Psoas muscle (tissue), 8 donors: ENCODE results near the gene DDX5. TPM values are rescaled to one million over a fixed set of nuclear protein-coding genes. Genes with fewer than 3 reads are reported as not detected.

Experiments
- ATAC-seq, 4 donors: fragments of 200-7000 bp; cut with Tn5 transposase; one replicate each; pipeline ENCODE4 v1.9.1; 2020; ENCODE audit warnings: moderate library complexity in 3 of 4, mild to moderate bottlenecking in 2 of 4
- DNase-seq, 2 donors: peaks; one replicate each; pipeline ENCODE4 v3.0.0-alpha.2; 2020
- H3K27ac ChIP-seq: fragments of 200-600 bp; one replicate; pipeline ENCODE4 v1.8.0; 2022
- H3K27me3 ChIP-seq, 3 donors: fragments of 200-600 bp in 1 of 3; one replicate each; pipeline versions ENCODE4 v1.6.1 to v1.8.0; 2013 to 2022; ENCODE audit warnings: low read length in 2 of 3, mild to moderate bottlenecking in 2 of 3, moderate library complexity in 1 of 3; ENCODE audit not compliant: insufficient read depth in 3 of 3
- H3K36me3 ChIP-seq, 2 donors: fragments of 200-600 bp in 1 of 2; one replicate each; pipeline versions ENCODE4 v1.6.1 to v1.8.0; 2013 to 2022; ENCODE audit warnings: low read depth in 1 of 2, mild to moderate bottlenecking in 1 of 2, moderate library complexity in 1 of 2; ENCODE audit not compliant: insufficient read depth in 1 of 2
- H3K4me1 ChIP-seq: fragments of 200-600 bp; one replicate; pipeline ENCODE4 v1.8.0; 2022
- H3K4me3 ChIP-seq: fragments of 200-600 bp; one replicate; pipeline ENCODE4 v1.8.0; 2022; ENCODE audit warnings: mild to moderate bottlenecking
- H3K9me3 ChIP-seq: fragments of 200-600 bp; one replicate; pipeline ENCODE4 v1.8.0; 2022
- CTCF ChIP-seq: fragments of 200-600 bp; IDR thresholded peaks from one replicate; pipeline ENCODE4 v1.8.0; 2022; ENCODE audit warnings: antibody characterized with exemption
- WGBS, 3 donors: extraction: QIAGEN DNeasy Blood & Tissue Kit; methylation state at CpG; one replicate each; pipeline versions ENCODE4 v1.1.6 to v1.1.7; 2013; 5-methylcytosine and 5-hydroxymethylcytosine counted together
- intact Hi-C, 2 donors: fragments of 100-400 bp; cut with DNase I; formaldehyde crosslinking; loops; one replicate each; pipeline versions ENCODE4 v1.11.0 to v1.14.2; 2022
- polyA plus RNA-seq, 3 donors: library from polyadenylated mRNA; stranded (reverse); fragments of 200-250 nt; gene quantifications; one replicate each; pipeline ENCODE4 v1.2.3, GENCODE V29; 2013
- total RNA-seq, 4 donors: library from RNA; stranded (reverse); fragmentation: NEBNext Ultra II Directional in 2 of 4; extraction: Animal tissue kit (Norgen Biotek cat#: 25700) in 2 of 4; gene quantifications; one replicate each; pipeline versions ENCODE4 v1.2.1 to v1.2.4, GENCODE V29; 2021 to 2023
- donor health status: healthy with polysubstance abuse.
- donor health status: DM: no; HTN: no; CAD: no; lungs with moderate emphysema.
- donor health status: Bipolar disorder and iron deficiency.
- donor health status: healthy.
- donor health status: DM: yes; HTN: yes; CAD: no.
- donor health status: DM: no; HTN: no; CAD: no.
- donor health status: DM: no; HTN: no; CAD: no.
- donor health status: DM: yes; HTN: yes; CAD: no.

Gene DDX5
- total and polyA plus RNA-seq, 7 donors, result 122 to 497 (median 272) TPM

- intact Hi-C loops, result no loop called here
- DNase-seq (no peak), ATAC-seq (peak in 3 of 4 donors; percentile 63 to 80 (median 65))
- Histone ChIP-seq H3K4me1 (no peaks in the 10 kb centered on the region), H3K4me3 (peak within 1 kb of the TSS; percentile 35), H3K27ac (peak within 1 kb of the TSS; percentile 66), H3K9me3 (no peaks in the 10 kb centered on the region), H3K27me3 (no peaks in the 10 kb centered on the region), H3K36me3 (no peaks in the 10 kb centered on the region)
- no peak for TF ChIP-seq CTCF
- WGBS, 3 donors, result 35 to 47% (median 41%) methylated on average over 10 of the region's 10 CpGs
Observed at GRCh38 chr17:64448665-64449512, 57.2 kb downstream of the DDX5 start, which contains the start of gene MILR1. TSS of gene MILR1 (plus strand) at chr17:64449115. CDS start at chr17:64449169, 54 bp downstream.

Other genes starting within 250 kb of the DDX5 start
- gene TEX2, start 243.0 kb downstream of the DDX5 start, total RNA-seq, result 10 to 100 TPM; 45.7 to 72.7 (median 55.7) TPM
- 10 to 100 TPM; 29.4 to 57.1 (median 42.9) TPM for gene TEX2, start 243.0 kb downstream of the DDX5 start, polyA plus RNA-seq
- gene PECAM1, start 115.4 kb downstream of the DDX5 start, total RNA-seq, result 100 to 1,000 TPM in 2 of 4 donors, 10 to 100 TPM in 2; 71.9 to 117 (median 105) TPM
- 10 to 100 TPM; 21.0 to 40.5 (median 29.6) TPM for gene PECAM1, start 115.4 kb downstream of the DDX5 start, polyA plus RNA-seq
- 1 to 10 TPM in 3 of 4 donors, under 1 TPM in 1; 0.95 to 1.3 (median 1.1) TPM for gene MILR1, start 57.2 kb downstream of the DDX5 start, total RNA-seq
- 1 to 10 TPM in 2 of 3 donors, under 1 TPM in 1; 0.61 to 1.2 (median 1.1) TPM for gene MILR1, start 57.2 kb downstream of the DDX5 start, polyA plus RNA-seq
- 1 to 10 TPM; 4.5 to 8.1 (median 6.1) TPM for gene POLG2, start 9.2 kb downstream of the DDX5 start, total RNA-seq
- 10 to 100 TPM in 1 of 3 donors, 1 to 10 TPM in 2; 4.1 to 12.2 (median 9.4) TPM for gene POLG2, start 9.2 kb downstream of the DDX5 start, polyA plus RNA-seq
- gene CEP95, start 688 bp upstream of the DDX5 start, total RNA-seq, result 10 to 100 TPM in 3 of 4 donors, 1 to 10 TPM in 1; 9.3 to 21.7 (median 11.6) TPM
- gene CEP95, start 688 bp upstream of the DDX5 start, polyA plus RNA-seq, result 10 to 100 TPM; 15.7 to 17.4 (median 17.1) TPM
- 10 to 100 TPM in 2 of 4 donors, 1 to 10 TPM in 2; 8.3 to 12.0 (median 10.0) TPM for gene SMURF2, start 156.0 kb upstream of the DDX5 start, total RNA-seq
- gene SMURF2, start 156.0 kb upstream of the DDX5 start, polyA plus RNA-seq, result 1 to 10 TPM; 4.3 to 6.6 (median 5.6) TPM